ENCODE measurements around the gene SLCO4A1. TPM values are rescaled to one million over a fixed set of nuclear protein-coding genes. Genes with fewer than 3 reads are reported as not detected.

SLCO4A1 gene
- polyA plus RNA-seq, 1 donor (not counting 4 experiments of a cell fraction or from before 2014, with no cell fraction given), result 1.8 TPM

DNA sequence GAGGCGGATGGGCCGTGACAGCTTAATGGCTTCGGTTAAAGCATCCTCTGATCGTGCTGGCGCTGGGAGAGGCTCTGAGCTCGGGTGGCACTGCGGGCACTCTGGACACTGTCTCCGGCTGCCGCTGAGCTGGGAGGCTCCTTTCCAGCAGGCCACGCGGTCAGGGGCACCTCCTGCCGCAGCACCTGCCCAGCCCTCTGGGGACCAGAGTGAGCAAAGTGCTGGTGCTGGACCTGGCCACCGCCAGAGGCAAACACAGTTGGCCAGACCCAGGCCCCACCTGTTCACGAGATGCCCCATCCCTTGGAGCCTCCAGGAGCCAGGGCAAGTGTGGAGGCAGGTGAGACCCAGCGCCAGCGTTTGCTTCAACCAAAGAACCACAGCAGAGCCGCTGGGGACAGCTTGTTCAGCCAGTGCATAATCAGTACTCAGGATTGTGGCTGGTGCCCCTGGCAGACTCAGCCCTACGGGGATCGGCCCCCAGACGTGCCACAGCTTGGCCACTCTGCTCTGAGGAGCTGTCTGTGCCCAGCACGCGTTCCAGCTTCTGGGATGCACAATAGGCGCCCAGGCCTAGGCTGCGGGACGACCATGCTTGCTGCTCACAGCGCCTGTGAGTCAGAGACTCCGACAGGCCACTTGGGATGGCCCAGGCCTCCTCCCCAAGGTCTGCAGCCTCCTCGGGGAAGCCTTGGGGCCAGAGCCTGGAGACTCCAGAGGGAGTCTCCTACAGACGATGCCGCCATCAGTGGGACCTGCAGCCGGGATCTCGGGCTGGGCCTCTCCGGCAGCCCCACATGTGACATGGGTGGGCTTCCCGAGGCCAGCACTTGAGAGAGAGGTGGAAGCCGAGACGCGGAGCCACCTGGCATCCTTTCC is 38.2 kb upstream of the SLCO4A1 start:
- no peak overlapping the region for H3K9ac ChIP-seq (ENCODE audit: control insufficient read depth, extremely low read depth, insufficient read depth, low read length)
- no peaks in the 10 kb centered on the region for H3K36me3 ChIP-seq (ENCODE audit: control insufficient read depth in 2 of 2, extremely low read depth in 1 of 2, insufficient read depth in 2 of 2, low read length in 2 of 2)
- no peak overlapping the region for H3K4me3 ChIP-seq (ENCODE audit: control insufficient read depth in 2 of 3, extremely low read depth in 1 of 3, insufficient read depth in 2 of 3, low read depth in 1 of 3, low read length in 3 of 3)
- no peaks in the 10 kb centered on the region for H3K9me1 ChIP-seq (ENCODE audit: control insufficient read depth, extremely low read depth, insufficient read depth, low read length)
- H2AFZ ChIP-seq (ENCODE audit: control insufficient read depth, low read length), result no peak overlapping the region
- peaks cover 24% of the 10 kb centered on the region for H3K4me1 ChIP-seq (ENCODE audit: control insufficient read depth, extremely low read depth, insufficient read depth, low read length)
- H3K9me3 ChIP-seq (ENCODE audit: control insufficient read depth, low read depth, low read length), result no peaks in the 10 kb centered on the region
- dilution Hi-C loops (cut with MboI; ENCODE audit: extremely low pct_ligation_motif_present, low sequenced_read_pairs), result no loop called here
- H3K4me2 ChIP-seq (ENCODE audit: control insufficient read depth, extremely low read depth, insufficient read depth, low read depth, low read length), result no peak overlapping the region
- DNase-seq (ENCODE audit: low read depth, low spot score), result no peak
- H3K27ac ChIP-seq (ENCODE audit: control insufficient read depth, insufficient read depth, low read length), result no peak overlapping the region
- TF ChIP-seq EZH2 (IDR thresholded peaks at IDR 0.05; ENCODE audit: low read length), result no peak
- TF ChIP-seq, protein P1, sequence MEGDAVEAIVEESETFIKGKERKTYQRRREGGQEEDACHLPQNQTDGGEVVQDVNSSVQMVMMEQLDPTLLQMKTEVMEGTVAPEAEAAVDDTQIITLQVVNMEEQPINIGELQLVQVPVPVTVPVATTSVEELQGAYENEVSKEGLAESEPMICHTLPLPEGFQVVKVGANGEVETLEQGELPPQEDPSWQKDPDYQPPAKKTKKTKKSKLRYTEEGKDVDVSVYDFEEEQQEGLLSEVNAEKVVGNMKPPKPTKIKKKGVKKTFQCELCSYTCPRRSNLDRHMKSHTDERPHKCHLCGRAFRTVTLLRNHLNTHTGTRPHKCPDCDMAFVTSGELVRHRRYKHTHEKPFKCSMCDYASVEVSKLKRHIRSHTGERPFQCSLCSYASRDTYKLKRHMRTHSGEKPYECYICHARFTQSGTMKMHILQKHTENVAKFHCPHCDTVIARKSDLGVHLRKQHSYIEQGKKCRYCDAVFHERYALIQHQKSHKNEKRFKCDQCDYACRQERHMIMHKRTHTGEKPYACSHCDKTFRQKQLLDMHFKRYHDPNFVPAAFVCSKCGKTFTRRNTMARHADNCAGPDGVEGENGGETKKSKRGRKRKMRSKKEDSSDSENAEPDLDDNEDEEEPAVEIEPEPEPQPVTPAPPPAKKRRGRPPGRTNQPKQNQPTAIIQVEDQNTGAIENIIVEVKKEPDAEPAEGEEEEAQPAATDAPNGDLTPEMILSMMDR (optimal IDR thresholded peaks at IDR 0.05 in 1 of 3, IDR thresholded peaks at IDR 0.05 in 1 of 3, conservative IDR thresholded peaks at IDR 0.05 in 1 of 3; ENCODE audit: extremely low read depth in 1 of 3, insufficient read depth in 2 of 3, low read length in 3 of 3), result no peak
- no peak for FAIRE-seq
- peaks cover 60% of the 10 kb centered on the region for H3K27me3 ChIP-seq (ENCODE audit: control insufficient read depth, extremely low read depth, insufficient read depth, low read length)
- H3K79me2 ChIP-seq (ENCODE audit: control insufficient read depth, insufficient read depth, low read length), result no peaks in the 10 kb centered on the region
- H4K20me1 ChIP-seq (ENCODE audit: control insufficient read depth, extremely low read depth, insufficient read depth, low read length), result no peaks in the 10 kb centered on the region

GRCh38 chr20:62604796-62605195 is 37.5 kb upstream of the SLCO4A1 start:
- Histone ChIP-seq H3K27ac (ENCODE audit: control insufficient read depth, insufficient read depth, low read length) (no peak overlapping the region), H3K4me2 (ENCODE audit: control insufficient read depth, extremely low read depth, insufficient read depth, low read depth, low read length) (no peak overlapping the region), H3K4me1 (ENCODE audit: control insufficient read depth, extremely low read depth, insufficient read depth, low read length) (peaks cover 18% of the 10 kb centered on the region), H2AFZ (ENCODE audit: control insufficient read depth, low read length) (no peak overlapping the region), H3K27me3 (ENCODE audit: control insufficient read depth, extremely low read depth, insufficient read depth, low read length) (peaks cover 66% of the 10 kb centered on the region), H3K9me1 (ENCODE audit: control insufficient read depth, extremely low read depth, insufficient read depth, low read length) (no peaks in the 10 kb centered on the region), H3K9ac (ENCODE audit: control insufficient read depth, extremely low read depth, insufficient read depth, low read length) (no peak overlapping the region), H3K79me2 (ENCODE audit: control insufficient read depth, insufficient read depth, low read length) (no peaks in the 10 kb centered on the region), H3K36me3 (ENCODE audit: control insufficient read depth in 2 of 2, extremely low read depth in 1 of 2, insufficient read depth in 2 of 2, low read length in 2 of 2) (no peaks in the 10 kb centered on the region), H3K4me3 (ENCODE audit: control insufficient read depth in 2 of 3, extremely low read depth in 1 of 3, insufficient read depth in 2 of 3, low read depth in 1 of 3, low read length in 3 of 3) (no peak overlapping the region), H3K9me3 (ENCODE audit: control insufficient read depth, low read depth, low read length) (no peaks in the 10 kb centered on the region), H4K20me1 (ENCODE audit: control insufficient read depth, extremely low read depth, insufficient read depth, low read length) (no peaks in the 10 kb centered on the region)
- dilution Hi-C loops (cut with MboI; ENCODE audit: extremely low pct_ligation_motif_present, low sequenced_read_pairs), result no loop called here
- DNase-seq (ENCODE audit: low read depth, low spot score) (no peak), FAIRE-seq (no peak)
- no peak for TF ChIP-seq EZH2 (IDR thresholded peaks at IDR 0.05; ENCODE audit: low read length)
- TF ChIP-seq, protein P1 (optimal IDR thresholded peaks at IDR 0.05 in 1 of 3, IDR thresholded peaks at IDR 0.05 in 1 of 3, conservative IDR thresholded peaks at IDR 0.05 in 1 of 3; ENCODE audit: extremely low read depth in 1 of 3, insufficient read depth in 2 of 3, low read length in 3 of 3), result no peak
